HG03432 (cell line): Measurements from ENCODE around the gene JUNB.

ENCODE experiments used
- ATAC-seq: cut with Tn5 transposase; IDR thresholded peaks from one replicate; pipeline ENCODE4 v1.9.1; 2021; ENCODE audit warnings: mild to moderate bottlenecking, moderate library complexity; ENCODE audit not compliant: unreplicated experiment

The JUNB gene

GRCh38 chr19:12791345-12792050, at the start of gene JUNB:
Gene JUNB, plus strand, starts transcription at chr19:12791486. Its CDS starts 286 bp downstream, at chr19:12791772.
- peak; percentile 34 for ATAC-seq

- no peak for ATAC-seq
Observed at GRCh38 chr19:12745166-12745897, 46.0 kb upstream of the JUNB start.

GRCh38 chr19:12748489-12748888, 42.8 kb upstream of the JUNB start:
- no peak for ATAC-seq

- no peak for ATAC-seq
Observed at GRCh38 chr19:12749938-12750521, 41.3 kb upstream of the JUNB start.

- no peak for ATAC-seq
Observed at GRCh38 chr19:12750851-12751250, 40.4 kb upstream of the JUNB start.

GRCh38 chr19:12751635-12752034, 39.7 kb upstream of the JUNB start, which contains the start of gene BEST2:
Gene BEST2, plus strand, starts transcription at chr19:12751791. Its CDS starts 802 bp downstream, at chr19:12752593.
- ATAC-seq: no peak

- no peak for ATAC-seq
Observed at GRCh38 chr19:12752056-12752781, 39.1 kb upstream of the JUNB start.

- no peak for ATAC-seq
Observed at GRCh38 chr19:12754465-12755196, 36.7 kb upstream of the JUNB start.

GRCh38 chr19:12756150-12756883, 35.0 kb upstream of the JUNB start:
- ATAC-seq: no peak

- ATAC-seq: no peak
Observed at GRCh38 chr19:12757544-12758274, 33.6 kb upstream of the JUNB start.

GRCh38 chr19:12759686-12760085, 31.6 kb upstream of the JUNB start:
- no peak for ATAC-seq

GRCh38 chr19:12763100-12763499, 28.2 kb upstream of the JUNB start:
- ATAC-seq: no peak

- no peak for ATAC-seq
Observed at GRCh38 chr19:12764698-12765097, 26.6 kb upstream of the JUNB start.

- peak; percentile 44 for ATAC-seq
Observed at GRCh38 chr19:12766051-12766521, 25.2 kb upstream of the JUNB start.

GRCh38 chr19:12767150-12767549, 24.1 kb upstream of the JUNB start:
- no peak for ATAC-seq

- ATAC-seq: no peak
Observed at GRCh38 chr19:12767666-12768065, 23.6 kb upstream of the JUNB start.

- ATAC-seq: no peak
Observed at GRCh38 chr19:12769689-12770088, 21.6 kb upstream of the JUNB start.

GRCh38 chr19:12770922-12771321, 20.4 kb upstream of the JUNB start:
- no peak for ATAC-seq

GRCh38 chr19:12772323-12772722, 19.0 kb upstream of the JUNB start:
- ATAC-seq: no peak
